Measurements from ENCODE around the gene DUSP28.

Gene DUSP28

GRCh38 chr2:240564561-240565332, 4.6 kb downstream of the DUSP28 start:
- no peak overlapping the region for H3K27ac ChIP-seq
- TF ChIP-seq CTCF (conservative IDR thresholded peaks at IDR 0.05), result no peak

GRCh38 chr2:240565333-240566202, 5.4 kb downstream of the DUSP28 start:
- H3K27ac ChIP-seq, result peak overlapping the region; percentile 91

GRCh38 chr2:240566203-240567136, 6.3 kb downstream of the DUSP28 start:
- peak overlapping the region; percentile 91 for H3K27ac ChIP-seq
- TF ChIP-seq CTCF (conservative IDR thresholded peaks at IDR 0.05), result peak; percentile 97

More at GRCh38 chr2:240565333-240566202, 5.4 kb downstream of the DUSP28 start:
- TF ChIP-seq CTCF (conservative IDR thresholded peaks at IDR 0.05), result no peak

GRCh38 chr2:240567137-240567871, 7.1 kb downstream of the DUSP28 start:
- TF ChIP-seq CTCF (conservative IDR thresholded peaks at IDR 0.05), result no peak
- H3K27ac ChIP-seq, result peak overlapping the region; percentile 91

GRCh38 chr2:240567872-240568677, 7.9 kb downstream of the DUSP28 start, which contains the start of gene RNPEPL1:
Gene RNPEPL1, plus strand, starts transcription at chr2:240568484. Its CDS starts 103 bp downstream, at chr2:240568587.
- H3K27ac ChIP-seq, result peak within 1 kb of the TSS; percentile 91
- peak; percentile 60 for TF ChIP-seq CTCF (conservative IDR thresholded peaks at IDR 0.05)
